ENCODE measurements around the gene HOXA4. TPM values are rescaled to one million over a fixed set of nuclear protein-coding genes. Genes with fewer than 3 reads are reported as not detected.

Gene HOXA4
- total and polyA plus RNA-seq, 4 experiments from 2014 or later, result 0.19 to 0.30 TPM; not detected in 2

DNA sequence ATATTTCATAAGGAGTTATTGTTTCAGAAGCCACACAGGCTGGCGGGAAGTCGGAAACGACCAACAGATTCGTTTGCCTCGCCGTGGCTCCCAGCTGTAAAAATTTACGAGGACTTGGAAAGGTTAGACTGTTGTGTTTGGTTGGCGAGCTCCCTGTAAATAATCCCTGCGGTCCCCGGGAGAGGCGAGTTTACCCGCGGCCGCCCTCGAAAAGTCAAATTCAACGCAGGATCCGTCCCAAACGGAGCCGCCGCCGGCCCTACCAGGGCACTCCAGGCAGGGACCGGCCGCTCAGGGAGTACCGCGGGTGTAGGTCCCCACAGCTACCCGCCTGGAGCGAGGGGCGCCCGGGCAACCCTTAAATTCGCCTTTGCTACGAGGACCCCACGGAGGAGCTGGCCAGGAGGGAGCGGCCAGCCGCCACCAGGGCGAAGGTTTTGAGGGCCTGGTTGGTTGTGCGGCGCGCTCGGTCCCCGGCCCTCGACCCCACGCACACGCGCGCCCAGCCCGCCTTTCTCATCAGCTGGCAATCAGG is 35.5 kb upstream of the HOXA4 start:
- CTCF ChIA-PET (ENCODE audit: partially characterized antibody), result interaction anchor here (1.0 to 2.1 kb wide), 6 partner anchors 11 to 1304 kb away, joined by 3 to 5 read pairs (median 4); no protein-coding TSS in a partner anchor
- peak overlapping the region; percentile 26 to 74 (median 60) for H3K4me3 Mint-ChIP-seq
- H3K27me3 Mint-ChIP-seq, result peaks cover 51 to 62% of the 10 kb centered on the region in 2 donors
- peak overlapping the region in 5 of 7 donors; percentile 8 to 92 (median 80) for H3K27ac Mint-ChIP-seq
- Histone ChIP-seq H3K9me3 (ENCODE audit: control insufficient read depth in 1 of 2, low read length in 2 of 2) (no peaks in the 10 kb centered on the region), H3K27ac (ENCODE audit: low read depth, low read length) (no peak overlapping the region), H3K4me1 (ENCODE audit: insufficient read depth, low read length) (peaks cover 35% of the 10 kb centered on the region), H3K27me3 (ENCODE audit: insufficient read depth, low read length) (peaks cover 84% of the 10 kb centered on the region), H3K36me3 (ENCODE audit: insufficient read depth, low read length) (no peaks in the 10 kb centered on the region), H3K4me3 (ENCODE audit: low read length in 2 of 2) (no peak overlapping the region)
- no peaks in the 10 kb centered on the region for H3K36me3 Mint-ChIP-seq
- H3K4me1 Mint-ChIP-seq, result peaks cover 14 to 33% (median 20%) of the 10 kb centered on the region in 4 donors
- intact Hi-C loops (cut with micrococcal nuclease), result loop anchor here (5.0 to 10.0 kb wide), 4 partner anchors 661 to 1304 kb away; partner anchors contain the start of gene SNX10
- peaks cover 0 to 50% (median 5%) of the 10 kb centered on the region in 8 donors for H3K9me3 Mint-ChIP-seq
- POLR2A ChIA-PET (ENCODE audit: partially characterized antibody), result interaction anchor here (1.0 to 1.9 kb wide), 4 partner anchors 11 to 24 kb away, joined by 3 to 5 read pairs (median 4); no protein-coding TSS in a partner anchor
- peak in 1 of 5 donors; percentile 29 for DNase-seq

DNA sequence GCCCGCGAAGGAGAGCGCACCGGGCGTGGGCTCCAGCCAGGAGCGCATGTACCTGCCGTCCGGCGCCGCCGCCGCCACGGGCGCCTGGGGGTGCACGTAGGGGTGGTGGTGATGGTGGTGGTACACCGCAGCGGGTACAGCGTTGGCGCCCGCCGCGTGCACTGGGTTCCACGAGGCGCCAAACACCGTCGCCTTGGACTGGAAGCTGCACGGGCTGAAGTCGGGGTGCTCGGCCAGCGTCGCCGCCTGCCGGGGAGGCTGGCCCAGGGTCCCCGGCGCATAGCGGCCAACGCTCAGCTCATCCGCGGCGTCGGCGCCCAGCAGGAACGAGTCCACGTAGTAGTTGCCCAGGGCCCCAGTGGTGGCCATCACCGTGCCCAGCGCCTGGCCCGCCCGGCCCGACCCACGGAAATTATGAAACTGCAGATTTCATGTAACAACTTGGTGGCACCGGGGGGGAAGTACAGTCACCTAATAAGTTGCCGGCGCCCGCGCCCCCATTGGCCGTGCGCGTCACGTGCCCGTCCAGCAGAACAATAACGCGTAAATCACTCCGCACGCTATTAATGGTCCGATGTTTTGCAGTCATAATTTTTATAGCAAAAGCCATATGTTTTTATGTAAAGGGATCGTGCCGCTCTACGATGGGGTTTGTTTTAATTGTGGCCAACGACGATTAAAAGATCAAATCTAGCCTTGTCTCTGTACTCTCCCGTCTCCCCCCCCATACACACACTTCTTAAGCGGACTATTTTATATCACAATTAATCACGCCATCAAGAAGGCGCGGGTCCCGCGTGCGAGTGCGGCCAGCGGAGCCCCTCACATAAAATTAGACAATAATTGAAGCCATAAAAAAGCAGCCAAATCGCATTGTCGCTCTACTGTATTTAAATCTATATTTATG is 34.8 kb upstream of the HOXA4 start, which contains the start of gene HOXA9:
Gene HOXA9, minus strand, starts transcription at position 449 of the 907 bp plus-strand sequence. Its CDS starts 80 bp downstream, at position 369.
- intact Hi-C loops (cut with micrococcal nuclease), result loop anchor here (5.0 to 10.0 kb wide), 4 partner anchors 661 to 1303 kb away; partner anchors contain the start of gene SNX10
- H3K36me3 Mint-ChIP-seq, result no peaks in the 10 kb centered on the region
- Histone ChIP-seq H3K9me3 (ENCODE audit: control insufficient read depth in 1 of 2, low read length in 2 of 2) (no peaks in the 10 kb centered on the region), H3K36me3 (ENCODE audit: insufficient read depth, low read length) (no peaks in the 10 kb centered on the region), H3K27ac (ENCODE audit: low read depth, low read length) (no peak within 1 kb of the TSS), H3K4me1 (ENCODE audit: insufficient read depth, low read length) (peaks cover 43% of the 10 kb centered on the region), H3K4me3 (ENCODE audit: low read length in 2 of 2) (no peak within 1 kb of the TSS), H3K27me3 (ENCODE audit: insufficient read depth, low read length) (peaks cover 80% of the 10 kb centered on the region)
- H3K9me3 Mint-ChIP-seq, result peaks cover 0 to 49% (median 5%) of the 10 kb centered on the region in 8 donors
- peak within 1 kb of the TSS; percentile 47 to 74 (median 65) for H3K4me3 Mint-ChIP-seq
- peak within 1 kb of the TSS in 5 of 7 donors; percentile 80 to 92 (median 89) for H3K27ac Mint-ChIP-seq
- peaks cover 49 to 60% of the 10 kb centered on the region in 2 donors for H3K27me3 Mint-ChIP-seq
- POLR2A ChIA-PET (ENCODE audit: partially characterized antibody), result interaction anchor here (1.4 to 1.9 kb wide), 2 partner anchors 16 to 25 kb away, joined by 3 to 5 read pairs; no protein-coding TSS in a partner anchor
- peaks cover 14 to 36% (median 21%) of the 10 kb centered on the region in 4 donors for H3K4me1 Mint-ChIP-seq
- peak in 1 of 5 donors; percentile 24 for DNase-seq
- CTCF ChIA-PET (ENCODE audit: partially characterized antibody), result interaction anchor here (1.0 to 2.1 kb wide), 5 partner anchors 12 to 1303 kb away, joined by 3 to 5 read pairs (median 3); no protein-coding TSS in a partner anchor

DNA sequence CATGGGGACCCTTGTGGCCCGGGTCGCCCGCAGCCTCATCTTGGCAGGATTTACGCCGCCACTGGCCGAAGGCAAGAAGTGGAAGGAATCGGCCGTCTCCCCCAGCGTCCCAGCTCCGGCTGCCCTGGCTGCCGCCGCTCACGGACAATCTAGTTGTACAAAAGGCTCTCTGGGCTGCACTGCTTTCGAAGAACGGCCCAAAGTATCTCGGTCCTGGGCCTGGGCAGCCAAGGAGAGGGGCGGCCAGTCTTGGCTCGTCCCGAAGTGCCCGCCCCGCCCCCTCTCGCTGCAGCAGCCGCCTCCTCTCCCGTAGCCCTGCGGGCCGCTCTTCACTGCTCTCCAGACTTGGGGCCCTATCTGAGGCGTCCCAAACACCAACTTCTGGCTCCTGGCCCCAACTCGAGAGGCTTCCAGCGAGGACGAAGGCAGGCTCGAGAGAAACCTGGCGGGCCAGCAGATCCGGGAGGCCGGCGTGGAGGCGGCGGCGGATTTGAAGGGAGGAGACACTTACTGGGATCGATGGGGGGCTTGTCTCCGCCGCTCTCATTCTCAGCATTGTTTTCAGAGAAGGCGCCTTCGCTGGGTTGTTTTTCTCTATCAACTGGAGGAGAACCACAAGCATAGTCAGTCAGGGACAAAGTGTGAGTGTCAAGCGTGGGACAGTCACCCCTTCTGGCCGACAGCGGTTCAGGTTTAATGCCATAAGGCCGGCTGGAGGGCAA is 34.0 kb upstream of the HOXA4 start:
- no peak overlapping the region for H3K27ac ChIP-seq (ENCODE audit: low read depth, low read length)
- H3K4me1 Mint-ChIP-seq, result peaks cover 14 to 44% (median 25%) of the 10 kb centered on the region in 4 donors
- intact Hi-C loops (cut with micrococcal nuclease), result loop anchor here (5.0 to 10.0 kb wide), 6 partner anchors 67 to 1312 kb away; partner anchors contain the start of genes HOXA1 and SNX10
- H3K36me3 ChIP-seq (ENCODE audit: insufficient read depth, low read length), result no peaks in the 10 kb centered on the region
- peak overlapping the region in 5 of 7 donors; percentile 25 to 92 (median 89) for H3K27ac Mint-ChIP-seq
- H3K9me3 Mint-ChIP-seq, result peaks cover 0 to 49% (median 5%) of the 10 kb centered on the region in 8 donors
- no peak for DNase-seq
- H3K4me1 ChIP-seq (ENCODE audit: insufficient read depth, low read length), result peaks cover 46% of the 10 kb centered on the region
- H3K9me3 ChIP-seq (ENCODE audit: control insufficient read depth in 1 of 2, low read length in 2 of 2), result no peaks in the 10 kb centered on the region
- ChIA-PET POLR2A (ENCODE audit: partially characterized antibody) (interaction anchor here (1.9 kb wide), 1 partner anchor 26 kb away, joined by 5 read pairs; no protein-coding TSS in a partner anchor), CTCF (ENCODE audit: partially characterized antibody) (no interaction called here)
- H3K27me3 ChIP-seq (ENCODE audit: insufficient read depth, low read length), result peaks cover 83% of the 10 kb centered on the region
- peak overlapping the region in 6 of 8 donors; percentile 25 to 73 (median 51) for H3K4me3 Mint-ChIP-seq
- peaks cover 52 to 66% of the 10 kb centered on the region in 2 donors for H3K27me3 Mint-ChIP-seq
- H3K36me3 Mint-ChIP-seq, result no peaks in the 10 kb centered on the region
- no peak overlapping the region for H3K4me3 ChIP-seq (ENCODE audit: low read length in 2 of 2)

DNA sequence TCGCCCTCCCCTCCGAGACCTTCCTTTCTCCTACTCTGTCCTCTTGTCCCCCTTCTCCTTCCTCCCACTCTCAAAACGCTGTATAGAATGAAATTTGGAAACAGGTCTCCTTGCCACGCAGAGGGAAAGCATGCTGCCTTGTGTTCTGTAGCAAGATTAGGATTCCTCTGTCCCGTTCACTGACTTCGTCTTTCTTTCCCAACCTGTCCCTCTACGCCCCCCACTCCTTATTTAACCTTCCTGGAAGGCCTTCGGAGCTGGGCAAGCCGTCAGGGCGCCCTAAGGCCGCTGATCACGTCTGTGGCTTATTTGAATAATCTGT is 33.4 kb upstream of the HOXA4 start:
- CTCF ChIA-PET (ENCODE audit: partially characterized antibody), result interaction anchor here (1.7 kb wide), 1 partner anchor 15 kb away, joined by 8 read pairs; no protein-coding TSS in a partner anchor
- Mint-ChIP-seq H3K4me3 (peak overlapping the region in 2 of 8 donors; percentile 26 to 32), H3K27ac (peak overlapping the region in 4 of 7 donors; percentile 19 to 92 (median 80)), H3K27me3 (peaks cover 53 to 69% of the 10 kb centered on the region in 2 donors), H3K4me1 (peaks cover 14 to 44% (median 24%) of the 10 kb centered on the region in 4 donors), H3K9me3 (peaks cover 0 to 50% (median 5%) of the 10 kb centered on the region in 8 donors), H3K36me3 (no peaks in the 10 kb centered on the region)
- DNase-seq, result no peak
- peaks cover 45% of the 10 kb centered on the region for H3K4me1 ChIP-seq (ENCODE audit: insufficient read depth, low read length)
- no peaks in the 10 kb centered on the region for H3K9me3 ChIP-seq (ENCODE audit: control insufficient read depth in 1 of 2, low read length in 2 of 2)
- H3K4me3 ChIP-seq (ENCODE audit: low read length in 2 of 2), result no peak overlapping the region
- H3K27me3 ChIP-seq (ENCODE audit: insufficient read depth, low read length), result peaks cover 85% of the 10 kb centered on the region
- no peak overlapping the region for H3K27ac ChIP-seq (ENCODE audit: low read depth, low read length)
- POLR2A ChIA-PET (ENCODE audit: partially characterized antibody), result no interaction called here
- intact Hi-C loops (cut with micrococcal nuclease), result loop anchor here (5.0 to 10.0 kb wide), 5 partner anchors 67 to 1312 kb away; partner anchors contain the start of genes HOXA1 and SNX10
- no peaks in the 10 kb centered on the region for H3K36me3 ChIP-seq (ENCODE audit: insufficient read depth, low read length)

DNA sequence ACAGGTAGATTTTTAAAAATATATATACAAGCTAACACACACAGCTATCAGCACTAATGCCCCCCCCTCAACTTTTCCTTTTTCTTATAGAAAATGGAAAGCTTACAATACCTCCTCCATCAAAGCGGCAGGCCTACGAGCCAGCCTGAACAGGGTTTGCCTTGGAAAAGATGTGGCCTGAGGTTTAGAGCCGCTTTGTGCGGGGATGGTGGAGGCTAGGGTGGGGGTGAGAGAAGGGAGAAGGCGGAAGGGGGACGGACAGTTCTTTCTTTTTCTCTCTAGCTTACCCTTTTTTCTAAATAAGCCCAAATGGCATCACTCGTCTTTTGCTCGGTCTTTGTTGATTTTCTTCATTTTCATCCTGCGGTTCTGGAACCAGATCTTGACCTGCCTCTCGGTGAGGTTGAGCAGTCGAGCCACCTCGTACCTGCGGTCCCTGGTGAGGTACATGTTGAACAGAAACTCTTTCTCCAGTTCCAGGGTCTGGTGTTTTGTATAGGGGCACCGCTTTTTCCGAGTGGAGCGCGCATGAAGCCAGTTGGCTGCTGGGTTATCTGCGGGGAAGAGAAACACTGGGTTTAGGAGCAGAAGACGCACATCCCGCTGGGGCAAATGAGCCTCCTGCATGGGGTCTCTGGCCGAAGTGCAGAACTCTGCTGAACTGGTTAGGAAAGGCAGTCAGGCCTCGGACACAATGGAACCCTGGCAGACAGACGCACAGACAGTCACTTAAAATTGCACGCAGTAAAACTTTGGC is 32.9 kb upstream of the HOXA4 start:
- POLR2A ChIA-PET (ENCODE audit: partially characterized antibody), result no interaction called here
- H3K4me1 Mint-ChIP-seq, result peaks cover 13 to 44% (median 22%) of the 10 kb centered on the region in 4 donors
- intact Hi-C loops (cut with micrococcal nuclease), result loop anchor here (5.0 to 10.0 kb wide), 5 partner anchors 66 to 1311 kb away; partner anchors contain the start of genes HOXA1 and SNX10
- H3K27ac ChIP-seq (ENCODE audit: low read depth, low read length), result no peak overlapping the region
- H3K4me3 ChIP-seq (ENCODE audit: low read length in 2 of 2), result no peak overlapping the region
- no peaks in the 10 kb centered on the region for H3K36me3 Mint-ChIP-seq
- no peaks in the 10 kb centered on the region for H3K36me3 ChIP-seq (ENCODE audit: insufficient read depth, low read length)
- peaks cover 0 to 49% (median 3%) of the 10 kb centered on the region in 8 donors for H3K9me3 Mint-ChIP-seq
- peak overlapping the region in 2 of 8 donors; percentile 13 to 32 for H3K4me3 Mint-ChIP-seq
- CTCF ChIA-PET (ENCODE audit: partially characterized antibody), result interaction anchor here (1.0 to 3.6 kb wide), 12 partner anchors 13 to 1312 kb away, joined by 3 to 66 read pairs (median 7); partner anchors contain the start of gene HOXA3
- peaks cover 51 to 69% of the 10 kb centered on the region in 2 donors for H3K27me3 Mint-ChIP-seq
- H3K4me1 ChIP-seq (ENCODE audit: insufficient read depth, low read length), result peaks cover 40% of the 10 kb centered on the region
- no peaks in the 10 kb centered on the region for H3K9me3 ChIP-seq (ENCODE audit: control insufficient read depth in 1 of 2, low read length in 2 of 2)
- peak overlapping the region in 5 of 7 donors; percentile 2 to 89 (median 20) for H3K27ac Mint-ChIP-seq
- no peak for DNase-seq
- H3K27me3 ChIP-seq (ENCODE audit: insufficient read depth, low read length), result peaks cover 85% of the 10 kb centered on the region
